KMS-11 (cell line): ENCODE measurements around the gene KIAA0930.

ENCODE experiments used
- H2AFZ ChIP-seq: fragments of 200-600 bp; sonication (generic); 2 replicates; pipeline ENCODE4 v1.6.1; 2016; ENCODE audit warnings: antibody characterized with exemption, mixed run types, low read depth
- H3K27ac ChIP-seq: fragments of 200-600 bp; sonication (generic); 2 replicates; pipeline ENCODE4 v1.6.1; 2016; ENCODE audit warnings: mild to moderate bottlenecking, mixed run types
- H3K27me3 ChIP-seq: fragments of 200-600 bp; sonication (generic); 2 replicates; pipeline ENCODE4 v1.6.1; 2017; ENCODE audit warnings: mild to moderate bottlenecking, low read depth, mixed run types, moderate library complexity; ENCODE audit not compliant: insufficient read depth
- H3K36me3 ChIP-seq: fragments of 200-600 bp; sonication (generic); 2 replicates; pipeline ENCODE4 v1.6.1; 2017; ENCODE audit warnings: mild to moderate bottlenecking, mixed run types; ENCODE audit not compliant: insufficient read depth
- H3K4me1 ChIP-seq: fragments of 200-600 bp; sonication (generic); 2 replicates; pipeline ENCODE4 v1.6.1; 2016; ENCODE audit warnings: mild to moderate bottlenecking, low read depth, mixed run types; ENCODE audit not compliant: poor library complexity, severe bottlenecking
- H3K4me2 ChIP-seq: fragments of 200-600 bp; sonication (generic); 2 replicates; pipeline ENCODE4 v1.7.0; 2016; ENCODE audit warnings: mild to moderate bottlenecking, mixed run types
- H3K4me3 ChIP-seq: fragments of 200-600 bp; sonication (generic); IDR thresholded peaks from 2 replicates; pipeline ENCODE4 v1.6.1; 2017; ENCODE audit warnings: low read depth, low read length, mixed read lengths; ENCODE audit not compliant: insufficient read depth
- H3K79me2 ChIP-seq: fragments of 200-600 bp; sonication (generic); 2 replicates; pipeline ENCODE4 v1.6.1; 2016; ENCODE audit warnings: low read depth, mixed run types; ENCODE audit not compliant: insufficient read depth
- H3K9ac ChIP-seq: fragments of 200-600 bp; sonication (generic); 2 replicates; pipeline ENCODE4 v1.6.1; 2016; ENCODE audit warnings: mild to moderate bottlenecking, mixed run types
- H4K20me1 ChIP-seq: fragments of 200-600 bp; sonication (generic); 2 replicates; pipeline ENCODE4 v1.6.1; 2016; ENCODE audit warnings: mild to moderate bottlenecking, mixed run types; ENCODE audit not compliant: insufficient read depth
- TF ChIP-seq, protein P1 (sequence below): fragments of 200-600 bp; sonication (generic); conservative IDR thresholded peaks from 2 replicates; pipeline ENCODE4 v1.6.1; 2017; ENCODE audit warnings: low read depth, mild to moderate bottlenecking, antibody characterized with exemption, low read length, moderate library complexity, mixed read lengths

The KIAA0930 gene

DNA sequence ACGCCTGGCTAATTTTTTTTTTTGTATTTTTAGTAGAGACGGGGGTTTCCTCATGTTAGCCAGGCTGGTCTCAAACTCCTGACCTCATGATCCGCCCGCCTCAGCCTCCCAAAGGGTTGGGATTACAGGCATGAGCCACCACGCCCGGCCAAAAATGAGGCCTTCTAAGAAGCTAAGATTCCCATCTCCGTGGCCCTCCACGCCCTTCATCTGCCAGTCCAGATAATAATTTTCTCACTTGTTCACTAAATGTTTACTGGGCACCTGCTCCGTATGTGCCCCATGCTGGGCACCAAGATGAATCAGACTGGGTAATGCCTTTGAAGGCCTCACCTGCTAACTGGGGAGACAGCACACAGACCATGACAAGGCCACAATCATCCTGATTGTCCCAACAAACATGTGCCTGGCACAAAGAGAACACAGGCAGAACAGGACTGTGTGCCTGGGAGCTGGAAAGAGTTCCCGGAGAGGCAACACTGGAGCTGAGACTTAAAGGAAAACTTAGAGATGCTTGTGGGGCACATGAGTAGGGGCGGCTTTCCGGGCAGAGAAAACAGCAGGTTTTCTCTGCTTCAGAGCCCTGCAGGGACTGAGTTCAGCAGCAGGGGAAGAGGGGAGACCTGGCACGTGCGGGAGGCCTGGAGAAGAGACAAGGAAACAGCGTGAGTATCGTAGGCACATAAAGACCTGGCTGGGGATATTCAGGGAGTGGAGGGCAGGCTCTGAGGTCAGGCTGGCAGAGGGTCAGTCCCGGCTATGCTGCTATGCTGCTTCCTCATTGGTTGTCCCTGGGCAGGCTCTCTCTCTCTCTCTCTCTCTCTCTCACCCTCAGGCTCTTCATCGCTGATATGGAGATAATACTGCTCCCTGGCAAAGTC, 2.4 kb downstream of the KIAA0930 start:
- Histone ChIP-seq H3K4me3 (no peak overlapping the region), H3K27ac (no peak overlapping the region), H3K79me2 (no peaks in the 10 kb centered on the region), H3K36me3 (no peaks in the 10 kb centered on the region), H3K4me2 (no peak overlapping the region), H2AFZ (no peak overlapping the region), H3K4me1 (peaks cover 45% of the 10 kb centered on the region), H3K27me3 (no peaks in the 10 kb centered on the region), H4K20me1 (no peaks in the 10 kb centered on the region), H3K9ac (no peak overlapping the region)
- TF ChIP-seq, protein P1, sequence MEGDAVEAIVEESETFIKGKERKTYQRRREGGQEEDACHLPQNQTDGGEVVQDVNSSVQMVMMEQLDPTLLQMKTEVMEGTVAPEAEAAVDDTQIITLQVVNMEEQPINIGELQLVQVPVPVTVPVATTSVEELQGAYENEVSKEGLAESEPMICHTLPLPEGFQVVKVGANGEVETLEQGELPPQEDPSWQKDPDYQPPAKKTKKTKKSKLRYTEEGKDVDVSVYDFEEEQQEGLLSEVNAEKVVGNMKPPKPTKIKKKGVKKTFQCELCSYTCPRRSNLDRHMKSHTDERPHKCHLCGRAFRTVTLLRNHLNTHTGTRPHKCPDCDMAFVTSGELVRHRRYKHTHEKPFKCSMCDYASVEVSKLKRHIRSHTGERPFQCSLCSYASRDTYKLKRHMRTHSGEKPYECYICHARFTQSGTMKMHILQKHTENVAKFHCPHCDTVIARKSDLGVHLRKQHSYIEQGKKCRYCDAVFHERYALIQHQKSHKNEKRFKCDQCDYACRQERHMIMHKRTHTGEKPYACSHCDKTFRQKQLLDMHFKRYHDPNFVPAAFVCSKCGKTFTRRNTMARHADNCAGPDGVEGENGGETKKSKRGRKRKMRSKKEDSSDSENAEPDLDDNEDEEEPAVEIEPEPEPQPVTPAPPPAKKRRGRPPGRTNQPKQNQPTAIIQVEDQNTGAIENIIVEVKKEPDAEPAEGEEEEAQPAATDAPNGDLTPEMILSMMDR = no peak

DNA sequence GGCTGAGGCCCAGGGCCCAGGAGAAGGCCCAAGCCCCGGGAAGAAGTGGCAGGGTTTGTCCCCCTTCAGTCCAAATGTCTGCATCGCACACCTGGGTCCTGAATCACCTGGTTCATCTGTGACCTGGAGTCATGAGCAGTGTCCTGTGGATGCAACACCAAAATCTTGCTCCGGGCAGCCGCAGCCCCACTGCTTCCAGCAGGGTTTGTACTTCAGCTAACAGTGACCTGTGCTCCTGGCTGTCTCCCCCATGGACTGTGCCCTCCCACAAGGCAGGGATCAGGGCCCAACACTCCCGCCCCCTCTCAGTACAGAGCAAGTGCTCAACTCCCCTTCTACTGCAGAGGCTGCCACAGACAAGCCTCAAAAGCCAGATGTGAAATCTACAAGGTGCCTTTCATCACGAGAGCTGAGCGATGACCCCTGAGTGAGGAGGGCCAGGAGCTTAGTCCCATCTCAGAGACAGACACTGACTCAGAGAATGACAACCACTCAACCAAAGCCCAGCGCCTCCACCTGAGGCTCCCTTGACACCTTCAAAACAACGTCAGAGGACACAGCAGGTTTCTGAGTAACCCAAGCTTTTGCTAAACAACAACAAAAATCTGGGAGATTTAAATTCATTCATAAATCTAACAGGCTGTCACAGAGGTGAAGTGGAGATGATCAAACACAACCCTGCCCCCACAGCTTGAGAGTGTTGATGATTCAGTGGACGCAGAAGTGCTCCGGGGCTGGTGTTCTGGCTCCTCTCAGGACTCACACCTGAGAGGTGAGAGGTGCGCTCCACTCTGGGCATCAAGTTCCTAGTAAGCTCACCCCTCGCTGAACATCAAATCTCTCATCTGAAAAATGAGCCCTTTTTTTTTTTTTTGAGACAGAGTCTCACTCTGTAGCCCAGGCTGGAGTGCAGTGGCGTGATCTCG, 3.4 kb downstream of the KIAA0930 start:
- Histone ChIP-seq H2AFZ (no peak overlapping the region), H3K4me3 (no peak overlapping the region), H3K36me3 (no peaks in the 10 kb centered on the region), H3K27ac (no peak overlapping the region), H4K20me1 (no peaks in the 10 kb centered on the region), H3K79me2 (no peaks in the 10 kb centered on the region), H3K4me1 (peaks cover 45% of the 10 kb centered on the region), H3K9ac (no peak overlapping the region), H3K27me3 (no peaks in the 10 kb centered on the region), H3K4me2 (no peak overlapping the region)
- TF ChIP-seq, protein P1 = no peak

DNA sequence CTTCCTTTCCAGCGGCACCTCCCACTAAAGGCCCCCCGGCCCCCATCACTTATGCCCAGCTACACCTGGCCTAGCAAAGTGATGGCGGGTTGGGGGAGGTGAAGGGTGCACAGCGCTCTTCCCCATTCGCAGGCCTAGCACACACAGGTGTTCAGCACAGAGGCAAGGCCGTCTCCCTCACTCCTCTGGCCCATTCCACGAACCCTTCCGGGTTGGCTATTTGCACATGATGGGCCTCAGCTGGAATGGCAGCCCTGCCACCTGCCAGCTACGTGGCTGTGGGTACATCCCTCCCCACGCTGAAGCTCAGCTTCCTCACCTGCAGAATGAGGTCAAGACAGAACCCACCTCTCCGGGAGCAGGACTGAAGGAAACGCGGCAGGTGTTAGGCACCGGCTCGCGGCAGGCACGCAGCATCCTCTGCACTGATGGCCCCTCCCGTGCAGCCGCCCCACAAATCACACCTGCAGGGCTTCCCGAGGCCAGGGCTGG, 4.8 kb downstream of the KIAA0930 start:
- Histone ChIP-seq H3K9ac (peak overlapping the region; percentile 42; the same call in 1 of the 2 replicates), H3K79me2 (no peaks in the 10 kb centered on the region), H3K27ac (peak overlapping the region; percentile 67), H3K27me3 (no peaks in the 10 kb centered on the region), H4K20me1 (no peaks in the 10 kb centered on the region), H2AFZ (peak overlapping the region; percentile 44; the same call in 1 of the 2 replicates), H3K4me3 (no peak overlapping the region), H3K36me3 (no peaks in the 10 kb centered on the region), H3K4me2 (peak overlapping the region; percentile 58), H3K4me1 (peaks cover 35% of the 10 kb centered on the region)
- TF ChIP-seq, protein P1 = no peak

DNA sequence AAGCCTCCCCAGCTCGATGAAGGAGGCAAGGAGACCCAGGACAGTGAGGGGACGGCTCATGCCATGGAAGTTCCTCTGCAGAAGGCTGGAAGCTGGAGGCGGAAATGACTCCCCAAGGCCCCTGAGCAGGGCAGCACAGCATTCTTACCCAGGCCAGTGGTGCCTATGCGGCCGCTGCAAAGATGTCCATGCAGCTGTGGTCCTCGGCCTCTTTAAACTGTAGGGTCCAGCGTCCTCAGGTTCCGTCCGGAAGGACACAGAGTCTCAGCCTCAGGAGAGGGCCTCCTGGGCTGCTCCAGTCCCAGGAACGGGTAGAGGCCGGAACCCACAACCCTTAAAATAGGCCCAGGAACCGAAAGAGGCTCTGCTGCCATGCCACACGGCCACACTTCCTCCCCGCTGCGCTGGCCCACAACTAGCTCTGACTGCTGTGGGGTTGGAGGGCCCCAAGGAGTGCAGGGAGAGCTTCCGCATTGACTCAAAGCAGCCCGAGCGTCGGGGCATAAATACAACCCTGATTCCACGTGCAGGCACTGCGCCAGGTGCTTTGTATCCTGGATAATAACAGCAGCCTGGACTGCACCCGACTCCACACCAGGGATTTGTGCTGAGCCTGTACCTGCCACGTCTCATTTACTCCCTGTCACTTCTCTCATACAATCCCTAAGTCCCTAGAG, 5.5 kb downstream of the KIAA0930 start:
- peak overlapping the region; percentile 58 for H3K4me2 ChIP-seq

More for the DNA sequence above, 5.5 kb downstream of the KIAA0930 start:
- peak overlapping the region; percentile 42 for H3K9ac ChIP-seq
- H3K4me3 ChIP-seq = no peak overlapping the region
- no peaks in the 10 kb centered on the region for H4K20me1 ChIP-seq
- peak overlapping the region; percentile 67 for H3K27ac ChIP-seq
- H3K79me2 ChIP-seq = no peaks in the 10 kb centered on the region
- no peaks in the 10 kb centered on the region for H3K27me3 ChIP-seq
- no peaks in the 10 kb centered on the region for H3K36me3 ChIP-seq
- H2AFZ ChIP-seq = peak overlapping the region; percentile 44; the same call in 1 of the 2 replicates
- TF ChIP-seq, protein P1 = no peak
- H3K4me1 ChIP-seq = peaks cover 35% of the 10 kb centered on the region
